ENCODE measurements around the gene SPRED2.

DNA sequence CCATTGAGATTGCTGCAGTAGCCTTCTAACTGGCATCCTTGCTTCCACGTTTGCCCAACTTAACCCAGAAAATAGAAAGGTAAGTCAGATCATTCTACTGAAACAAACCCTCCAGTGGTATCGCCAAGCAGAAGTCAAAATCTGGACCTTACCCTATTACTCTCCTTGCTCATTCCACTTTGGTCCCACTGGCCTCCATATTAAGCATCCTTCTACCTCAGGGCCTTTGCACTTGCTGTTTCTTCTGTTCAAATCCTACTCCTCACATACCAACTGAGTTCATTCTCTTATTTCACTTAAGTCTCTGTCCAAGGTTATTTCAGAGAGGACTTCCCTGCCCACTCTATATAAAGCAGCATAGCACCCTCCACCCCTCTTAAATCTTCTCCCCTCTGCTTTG lies 84.5 kb downstream of the SPRED2 start:
- TF ChIP-seq, protein P1, sequence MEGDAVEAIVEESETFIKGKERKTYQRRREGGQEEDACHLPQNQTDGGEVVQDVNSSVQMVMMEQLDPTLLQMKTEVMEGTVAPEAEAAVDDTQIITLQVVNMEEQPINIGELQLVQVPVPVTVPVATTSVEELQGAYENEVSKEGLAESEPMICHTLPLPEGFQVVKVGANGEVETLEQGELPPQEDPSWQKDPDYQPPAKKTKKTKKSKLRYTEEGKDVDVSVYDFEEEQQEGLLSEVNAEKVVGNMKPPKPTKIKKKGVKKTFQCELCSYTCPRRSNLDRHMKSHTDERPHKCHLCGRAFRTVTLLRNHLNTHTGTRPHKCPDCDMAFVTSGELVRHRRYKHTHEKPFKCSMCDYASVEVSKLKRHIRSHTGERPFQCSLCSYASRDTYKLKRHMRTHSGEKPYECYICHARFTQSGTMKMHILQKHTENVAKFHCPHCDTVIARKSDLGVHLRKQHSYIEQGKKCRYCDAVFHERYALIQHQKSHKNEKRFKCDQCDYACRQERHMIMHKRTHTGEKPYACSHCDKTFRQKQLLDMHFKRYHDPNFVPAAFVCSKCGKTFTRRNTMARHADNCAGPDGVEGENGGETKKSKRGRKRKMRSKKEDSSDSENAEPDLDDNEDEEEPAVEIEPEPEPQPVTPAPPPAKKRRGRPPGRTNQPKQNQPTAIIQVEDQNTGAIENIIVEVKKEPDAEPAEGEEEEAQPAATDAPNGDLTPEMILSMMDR (conservative IDR thresholded peaks at IDR 0.05 in 1 of 2, IDR thresholded peaks at IDR 0.05 in 1 of 2; ENCODE audit: extremely low read depth in 1 of 2, insufficient read depth in 1 of 2, low read depth in 1 of 2, low read length in 2 of 2), result no peak
- no peak for TF ChIP-seq EZH2 (IDR thresholded peaks at IDR 0.05; ENCODE audit: borderline replicate concordance, low read length)
